ENCODE results near the gene RHEBL1.

DNA sequence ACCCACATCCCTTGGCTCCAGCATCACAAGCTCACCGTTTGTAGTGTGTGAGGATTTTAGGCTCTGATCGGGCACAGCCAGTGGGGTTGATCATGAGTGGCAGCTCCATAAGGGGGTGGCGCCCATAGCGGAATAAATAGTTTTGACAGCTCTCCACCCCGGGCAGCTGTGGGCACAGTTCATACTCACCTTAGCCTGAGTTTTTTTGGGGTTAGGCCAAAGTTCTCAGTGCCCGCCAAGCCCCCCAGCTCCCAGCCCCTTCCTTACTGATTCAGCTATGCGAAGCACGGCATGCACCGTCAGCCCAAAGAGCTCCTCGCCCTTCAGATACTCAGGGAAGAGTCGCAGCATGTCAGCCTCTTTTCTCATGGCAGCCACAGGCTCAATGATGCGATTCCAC, 45.2 kb downstream of the RHEBL1 start:
- TF ChIP-seq, protein P1, sequence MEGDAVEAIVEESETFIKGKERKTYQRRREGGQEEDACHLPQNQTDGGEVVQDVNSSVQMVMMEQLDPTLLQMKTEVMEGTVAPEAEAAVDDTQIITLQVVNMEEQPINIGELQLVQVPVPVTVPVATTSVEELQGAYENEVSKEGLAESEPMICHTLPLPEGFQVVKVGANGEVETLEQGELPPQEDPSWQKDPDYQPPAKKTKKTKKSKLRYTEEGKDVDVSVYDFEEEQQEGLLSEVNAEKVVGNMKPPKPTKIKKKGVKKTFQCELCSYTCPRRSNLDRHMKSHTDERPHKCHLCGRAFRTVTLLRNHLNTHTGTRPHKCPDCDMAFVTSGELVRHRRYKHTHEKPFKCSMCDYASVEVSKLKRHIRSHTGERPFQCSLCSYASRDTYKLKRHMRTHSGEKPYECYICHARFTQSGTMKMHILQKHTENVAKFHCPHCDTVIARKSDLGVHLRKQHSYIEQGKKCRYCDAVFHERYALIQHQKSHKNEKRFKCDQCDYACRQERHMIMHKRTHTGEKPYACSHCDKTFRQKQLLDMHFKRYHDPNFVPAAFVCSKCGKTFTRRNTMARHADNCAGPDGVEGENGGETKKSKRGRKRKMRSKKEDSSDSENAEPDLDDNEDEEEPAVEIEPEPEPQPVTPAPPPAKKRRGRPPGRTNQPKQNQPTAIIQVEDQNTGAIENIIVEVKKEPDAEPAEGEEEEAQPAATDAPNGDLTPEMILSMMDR (IDR thresholded peaks at IDR 0.05 in 8 of 11, conservative IDR thresholded peaks at IDR 0.05 in 3 of 11), result no peak
- no peak for TF ChIP-seq POLR2AphosphoS5 (IDR thresholded peaks at IDR 0.05)
